ENCODE data around the gene PBOV1. TPM values are rescaled to one million over a fixed set of nuclear protein-coding genes. Genes with fewer than 3 reads are reported as not detected.

The PBOV1 gene
- total RNA-seq (not detected), polyA plus RNA-seq (under 1 TPM in 1 of 2 donors, not detected in 1; 0.04 TPM)
- long read RNA-seq, donor 1, result 0 reads
- long read RNA-seq, donor 2, result 0 reads
- long read RNA-seq, donor 3, result 0 reads
- long read RNA-seq, donor 4, result 0 reads
- long read RNA-seq, donor 5, result 0 reads

DNA sequence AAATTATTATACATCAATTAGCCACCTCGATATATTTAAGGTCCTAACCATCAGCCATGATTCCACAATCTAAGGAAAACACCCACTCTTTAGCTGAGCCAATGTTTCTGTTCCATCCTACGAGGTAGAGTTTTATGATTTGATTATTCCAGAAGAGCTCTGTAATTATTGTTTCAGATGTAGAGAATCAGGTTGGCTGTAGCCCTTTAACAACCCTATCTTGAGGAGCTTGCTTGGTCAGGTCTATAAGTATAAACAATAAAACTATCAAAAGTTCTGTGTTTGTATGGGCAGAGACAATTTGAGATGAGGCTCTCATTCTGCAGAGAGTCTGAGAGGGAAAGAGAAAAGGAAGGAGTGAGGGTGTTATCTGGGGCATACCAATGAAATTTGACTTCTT, at the start of gene PBOV1:
Gene PBOV1 (minus strand): TSS at position 43 of the 400 bp plus-strand sequence. CDS start 96 bp downstream, outside the sequence.
- WGBS, 2 donors, result 87 to 89% methylated on average over 2 of the region's 2 CpGs
- no peaks in the 10 kb centered on the region for H3K27me3 ChIP-seq (ENCODE audit: control insufficient read depth in 3 of 3, insufficient read depth in 3 of 3, low read length in 2 of 3)
- no peak within 1 kb of the TSS for H3K27ac ChIP-seq (ENCODE audit: low read depth in 1 of 2, low read length in 1 of 2)
- H3K4me1 ChIP-seq (ENCODE audit: control insufficient read depth in 5 of 5, insufficient read depth in 5 of 5, low read length in 5 of 5), result no peaks in the 10 kb centered on the region
- DNase-seq (no peak), ATAC-seq (ENCODE audit: insufficient read depth, low FRiP score) (no peak)
- H3K9me3 ChIP-seq (ENCODE audit: control insufficient read depth in 4 of 4, insufficient read depth in 3 of 4, low read length in 3 of 4), result no peaks in the 10 kb centered on the region
- no peak within 1 kb of the TSS for H3K9ac ChIP-seq (ENCODE audit: insufficient read depth in 1 of 2, low read length in 2 of 2)
- H3K36me3 ChIP-seq (ENCODE audit: control insufficient read depth in 4 of 4, insufficient read depth in 4 of 4, low read length in 4 of 4), result no peaks in the 10 kb centered on the region
- TF ChIP-seq, protein P1, sequence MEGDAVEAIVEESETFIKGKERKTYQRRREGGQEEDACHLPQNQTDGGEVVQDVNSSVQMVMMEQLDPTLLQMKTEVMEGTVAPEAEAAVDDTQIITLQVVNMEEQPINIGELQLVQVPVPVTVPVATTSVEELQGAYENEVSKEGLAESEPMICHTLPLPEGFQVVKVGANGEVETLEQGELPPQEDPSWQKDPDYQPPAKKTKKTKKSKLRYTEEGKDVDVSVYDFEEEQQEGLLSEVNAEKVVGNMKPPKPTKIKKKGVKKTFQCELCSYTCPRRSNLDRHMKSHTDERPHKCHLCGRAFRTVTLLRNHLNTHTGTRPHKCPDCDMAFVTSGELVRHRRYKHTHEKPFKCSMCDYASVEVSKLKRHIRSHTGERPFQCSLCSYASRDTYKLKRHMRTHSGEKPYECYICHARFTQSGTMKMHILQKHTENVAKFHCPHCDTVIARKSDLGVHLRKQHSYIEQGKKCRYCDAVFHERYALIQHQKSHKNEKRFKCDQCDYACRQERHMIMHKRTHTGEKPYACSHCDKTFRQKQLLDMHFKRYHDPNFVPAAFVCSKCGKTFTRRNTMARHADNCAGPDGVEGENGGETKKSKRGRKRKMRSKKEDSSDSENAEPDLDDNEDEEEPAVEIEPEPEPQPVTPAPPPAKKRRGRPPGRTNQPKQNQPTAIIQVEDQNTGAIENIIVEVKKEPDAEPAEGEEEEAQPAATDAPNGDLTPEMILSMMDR (IDR thresholded peaks at IDR 0.05; ENCODE audit: control extremely low read depth, extremely low read depth), result no peak
- no peak within 1 kb of the TSS for H3K4me3 ChIP-seq

DNA sequence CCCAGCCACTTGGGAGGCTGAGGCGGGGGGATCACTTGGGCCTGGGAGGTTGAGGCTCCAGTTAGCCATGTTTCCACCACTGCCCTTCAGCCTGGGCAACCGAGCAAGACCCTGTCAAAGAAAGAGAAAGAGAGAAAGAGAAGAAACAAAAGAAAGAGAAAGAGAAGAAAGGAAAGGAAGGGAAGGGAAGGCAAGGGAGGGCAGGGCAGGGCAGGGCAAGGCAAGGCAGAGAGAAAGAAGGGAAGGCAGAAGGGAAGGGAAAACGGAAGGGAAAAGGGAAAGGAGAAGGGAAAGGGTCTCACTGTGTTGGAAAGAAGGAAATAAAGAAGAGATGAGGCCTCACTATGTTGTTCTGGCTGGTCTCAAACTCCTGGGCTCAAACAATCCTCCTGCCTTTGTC, 47.8 kb upstream of the PBOV1 start:
- Histone ChIP-seq H3K4me3 (no peak overlapping the region), H3K36me3 (ENCODE audit: control insufficient read depth in 4 of 4, insufficient read depth in 4 of 4, low read length in 4 of 4) (peaks cover 0 to 4% (median 0%) of the 10 kb centered on the region in 4 donors), H3K4me1 (ENCODE audit: control insufficient read depth in 5 of 5, insufficient read depth in 5 of 5, low read length in 5 of 5) (peaks cover 0 to 2% (median 0%) of the 10 kb centered on the region in 5 donors), H3K27me3 (ENCODE audit: control insufficient read depth in 3 of 3, insufficient read depth in 3 of 3, low read length in 2 of 3) (no peaks in the 10 kb centered on the region), H3K9ac (ENCODE audit: insufficient read depth in 1 of 2, low read length in 2 of 2) (no peak overlapping the region), H3K27ac (ENCODE audit: low read depth in 1 of 2, low read length in 1 of 2) (no peak overlapping the region), H3K9me3 (ENCODE audit: control insufficient read depth in 4 of 4, insufficient read depth in 3 of 4, low read length in 3 of 4) (no peaks in the 10 kb centered on the region)
- ATAC-seq (ENCODE audit: insufficient read depth, low FRiP score), result no peak
- 82 to 92% methylated on average over 3 of the region's 3 CpGs for WGBS, 2 donors
- no peak for DNase-seq
- TF ChIP-seq, protein P1 (IDR thresholded peaks at IDR 0.05; ENCODE audit: control extremely low read depth, extremely low read depth), result no peak

DNA sequence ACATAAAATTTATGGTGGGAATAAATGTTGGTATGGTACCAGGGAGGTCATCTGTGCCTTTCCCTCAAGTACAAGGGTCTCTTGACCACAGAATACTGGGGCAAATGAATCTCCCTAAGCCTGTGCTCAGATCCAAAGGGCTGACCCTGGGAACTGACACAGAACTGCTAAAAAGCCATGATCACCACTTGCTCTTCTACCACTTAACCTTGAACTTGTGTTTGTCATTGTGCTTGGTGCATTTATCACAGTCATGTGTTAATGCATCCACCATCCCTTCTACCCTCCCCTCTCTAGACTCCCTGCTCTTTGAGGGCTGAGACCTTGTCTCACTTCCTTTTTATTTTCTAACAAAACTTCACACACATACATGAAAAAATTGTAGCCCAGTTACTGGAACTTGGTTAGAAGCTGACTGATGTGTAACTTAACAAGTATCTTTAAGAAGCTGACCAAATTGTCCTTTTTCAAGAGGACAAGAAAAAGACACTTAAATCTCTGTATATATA, 46.1 kb upstream of the PBOV1 start:
- Histone ChIP-seq H3K4me1 (ENCODE audit: control insufficient read depth in 5 of 5, insufficient read depth in 5 of 5, low read length in 5 of 5) (peaks cover 0 to 1% (median 0%) of the 10 kb centered on the region in 5 donors), H3K36me3 (ENCODE audit: control insufficient read depth in 4 of 4, insufficient read depth in 4 of 4, low read length in 4 of 4) (peaks cover 0 to 1% (median 0%) of the 10 kb centered on the region in 4 donors), H3K9ac (ENCODE audit: insufficient read depth in 1 of 2, low read length in 2 of 2) (no peak overlapping the region), H3K27me3 (ENCODE audit: control insufficient read depth in 3 of 3, insufficient read depth in 3 of 3, low read length in 2 of 3) (no peaks in the 10 kb centered on the region), H3K27ac (ENCODE audit: low read depth in 1 of 2, low read length in 1 of 2) (no peak overlapping the region), H3K4me3 (no peak overlapping the region), H3K9me3 (ENCODE audit: control insufficient read depth in 4 of 4, insufficient read depth in 3 of 4, low read length in 3 of 4) (no peaks in the 10 kb centered on the region)
- ATAC-seq (ENCODE audit: insufficient read depth, low FRiP score) (no peak), DNase-seq (no peak)
- TF ChIP-seq, protein P1 (IDR thresholded peaks at IDR 0.05; ENCODE audit: control extremely low read depth, extremely low read depth), result no peak

DNA sequence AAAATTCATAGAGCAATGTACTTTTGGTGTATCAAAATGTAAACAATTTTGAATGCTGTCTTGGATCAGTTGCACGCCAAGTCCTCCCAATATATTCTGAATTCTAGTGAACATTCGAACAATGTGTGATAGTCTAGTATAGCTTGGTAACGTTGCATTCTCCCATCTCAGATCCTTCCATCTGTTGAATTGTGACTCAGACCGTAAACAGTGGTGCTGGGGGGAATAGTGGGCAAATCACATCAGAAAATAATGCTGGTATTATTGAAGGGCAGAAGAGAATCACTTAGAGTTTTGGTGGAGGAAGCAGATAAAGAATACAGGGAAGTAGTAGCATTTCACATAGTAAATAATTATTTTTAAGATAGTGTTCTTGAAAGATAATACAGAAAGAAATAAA, 45.7 kb upstream of the PBOV1 start:
- H3K9ac ChIP-seq (ENCODE audit: insufficient read depth in 1 of 2, low read length in 2 of 2), result no peak overlapping the region
- H3K4me3 ChIP-seq, result no peak overlapping the region
- H3K9me3 ChIP-seq (ENCODE audit: control insufficient read depth in 4 of 4, insufficient read depth in 3 of 4, low read length in 3 of 4), result no peaks in the 10 kb centered on the region
- 78 to 83% methylated on average over 4 of the region's 4 CpGs for WGBS, 2 donors
- ATAC-seq (ENCODE audit: insufficient read depth, low FRiP score), result no peak
- no peak overlapping the region for H3K27ac ChIP-seq (ENCODE audit: low read depth in 1 of 2, low read length in 1 of 2)
- no peak for DNase-seq
- no peaks in the 10 kb centered on the region for H3K27me3 ChIP-seq (ENCODE audit: control insufficient read depth in 3 of 3, insufficient read depth in 3 of 3, low read length in 2 of 3)
- peaks cover 0 to 4% (median 0%) of the 10 kb centered on the region in 5 donors for H3K4me1 ChIP-seq (ENCODE audit: control insufficient read depth in 5 of 5, insufficient read depth in 5 of 5, low read length in 5 of 5)
- H3K36me3 ChIP-seq (ENCODE audit: control insufficient read depth in 4 of 4, insufficient read depth in 4 of 4, low read length in 4 of 4), result peaks cover 0 to 1% (median 0%) of the 10 kb centered on the region in 4 donors
- TF ChIP-seq, protein P1 (IDR thresholded peaks at IDR 0.05; ENCODE audit: control extremely low read depth, extremely low read depth), result no peak

Measured in lung (tissue), 16 donors.